Heart right ventricle (tissue), 16 donors: ENCODE results near the gene MIF. TPM values are rescaled to one million over a fixed set of nuclear protein-coding genes. Genes with fewer than 3 reads are reported as not detected.

Source experiments
- ATAC-seq, 8 donors: fragments of 200-7000 bp; cut with Tn5 transposase; one replicate each; pipeline ENCODE4 v1.9.1; 2020; ENCODE audit warnings: mild to moderate bottlenecking in 8 of 8, moderate library complexity in 8 of 8, moderate number of reproducible peaks in 1 of 8
- DNase-seq, 2 donors: peaks; one replicate each; pipeline ENCODE4 v3.0.0-alpha.2; 2020
- H3K27ac ChIP-seq, 10 donors: fragments of 200-600 bp; sonication (generic) in 2 of 10; one replicate each; pipeline versions ENCODE4 v1.5.0 to v1.8.0; 2020 to 2022; ENCODE audit warnings: mild to moderate bottlenecking in 3 of 10
- H3K27me3 ChIP-seq, 7 donors: fragments of 200-600 bp; one replicate each; pipeline ENCODE4 v1.8.0; 2021 to 2022; ENCODE audit warnings: mild to moderate bottlenecking in 2 of 7
- H3K36me3 ChIP-seq, 9 donors: fragments of 200-600 bp; sonication (generic) in 1 of 9; one replicate each; pipeline versions ENCODE4 v1.5.0 to v1.8.0; 2020 to 2022; ENCODE audit warnings: mild to moderate bottlenecking in 2 of 9
- H3K4me1 ChIP-seq, 9 donors: fragments of 200-600 bp; sonication (generic) in 1 of 9; one replicate each; pipeline versions ENCODE4 v1.5.0 to v1.8.0; 2020 to 2022; ENCODE audit warnings: mild to moderate bottlenecking in 4 of 9
- H3K4me3 ChIP-seq, 10 donors: fragments of 200-600 bp; sonication (generic) in 2 of 10; one replicate each; pipeline versions ENCODE4 v1.5.0 to v1.8.0; 2020 to 2022; ENCODE audit warnings: mild to moderate bottlenecking in 7 of 10, moderate library complexity in 2 of 10
- H3K9me3 ChIP-seq, 11 donors: fragments of 200-600 bp in 10 of 11; sonication (generic) in 2 of 11; one replicate each; pipeline versions ENCODE4 v1.5.0 to v1.8.0; 2013 to 2022; ENCODE audit warnings: mild to moderate bottlenecking in 2 of 11, control low read depth in 1 of 11, moderate library complexity in 1 of 11
- WGBS, 2 donors: extraction: QIAGEN DNeasy Blood & Tissue Kit; methylation state at CpG; one replicate each; pipeline ENCODE4 v1.1.7; 2013; ENCODE audit warnings: inconsistent platforms in 1 of 2; 5-methylcytosine and 5-hydroxymethylcytosine counted together
- intact Hi-C, 10 donors: fragments of 100-400 bp; cut with DNase I; formaldehyde crosslinking; loops; one replicate each; pipeline versions ENCODE4 v1.11.1 to v1.14.2; 2022
- polyA plus RNA-seq, 2 donors: library from polyadenylated mRNA; stranded (reverse); fragments of 200-250 nt; gene quantifications; one replicate each; pipeline ENCODE4 v1.2.3, GENCODE V29; 2013
- total RNA-seq, 10 donors: library from RNA; stranded (reverse); fragmentation: NEBNext Ultra II Directional in 3 of 10; extraction: Animal tissue kit (Norgen Biotek cat#: 25700) in 3 of 10; gene quantifications; one replicate each; pipeline versions ENCODE4 v1.2.1 to v1.2.4, GENCODE V29; 2021 to 2023
- TF ChIP-seq, protein P1 (sequence below), 9 donors: fragments of 200-600 bp; sonication (generic) in 2 of 9; IDR thresholded peaks; one replicate each; pipeline versions ENCODE4 v1.5.0 to v1.8.0; 2021 to 2022; ENCODE audit warnings: antibody characterized with exemption in 9 of 9, mild to moderate bottlenecking in 5 of 9, moderate library complexity in 1 of 9
- donor health status: Arrhythmogenic right ventricular cardiomyopathy.
- donor health status: ischemic (EF 13 %, LVEDD 7.1; RV severe dilation, severe dysfunction).
- donor health status: healthy with polysubstance abuse.
- donor health status: DM: no; HTN: yes; CAD: no.
- donor health status: DM: no; HTN: no; CAD: no.
- donor health status: ischemic (EF 25% LVEDD 6.9; RV normal size, moderate dysfunction).
- donor health status: ischemic (EF 25% LVEDD 5.7; RV mildly dilated, moderate dysfunction).
- donor health status: healthy.
- donor health status: DM: yes; HTN: yes; CAD: no.
- donor health status: Ischemic cardiomyopathy.
- donor health status: ischemic (EF 35%, LVEDD 5.7; RV mildly dilated, moderate dysfunction).
- donor health status: nonischemic (EF 11% LVEDD 7.7; RV severe dilation, severe dysfunction).
- donor health status: DM: yes; HTN: yes; CAD: no.
- donor health status: PGD.
- donor health status: ischemic (EF 29% LVEDD 5.4; RV normal size, mild dysfunction).
- donor health status: nonischemic (EF 23%, LVEDD 6.1; RV moderate dilation, normal function).

Gene MIF
- total and polyA plus RNA-seq, 12 donors: 135 to 634 (median 228) TPM

DNA sequence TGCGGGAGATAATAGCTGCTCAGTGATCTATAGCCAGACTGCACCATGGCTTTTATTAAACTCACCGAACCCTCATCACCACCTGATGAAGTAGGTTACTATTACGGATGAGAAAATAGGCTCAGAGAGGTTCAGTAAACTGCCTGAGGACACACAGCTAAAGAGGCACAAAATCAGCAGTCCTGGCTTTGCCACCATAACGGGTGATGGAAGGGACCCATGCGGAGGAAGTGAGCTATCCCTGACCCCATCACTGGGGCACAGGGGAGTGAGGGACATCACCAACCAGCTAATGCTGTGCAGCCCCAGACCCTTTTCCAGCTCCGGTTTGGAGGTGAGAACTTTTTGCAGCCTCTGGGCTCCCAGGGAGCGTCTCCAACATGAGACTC, 48.1 kb upstream of the MIF start:
- TF ChIP-seq, protein P1, sequence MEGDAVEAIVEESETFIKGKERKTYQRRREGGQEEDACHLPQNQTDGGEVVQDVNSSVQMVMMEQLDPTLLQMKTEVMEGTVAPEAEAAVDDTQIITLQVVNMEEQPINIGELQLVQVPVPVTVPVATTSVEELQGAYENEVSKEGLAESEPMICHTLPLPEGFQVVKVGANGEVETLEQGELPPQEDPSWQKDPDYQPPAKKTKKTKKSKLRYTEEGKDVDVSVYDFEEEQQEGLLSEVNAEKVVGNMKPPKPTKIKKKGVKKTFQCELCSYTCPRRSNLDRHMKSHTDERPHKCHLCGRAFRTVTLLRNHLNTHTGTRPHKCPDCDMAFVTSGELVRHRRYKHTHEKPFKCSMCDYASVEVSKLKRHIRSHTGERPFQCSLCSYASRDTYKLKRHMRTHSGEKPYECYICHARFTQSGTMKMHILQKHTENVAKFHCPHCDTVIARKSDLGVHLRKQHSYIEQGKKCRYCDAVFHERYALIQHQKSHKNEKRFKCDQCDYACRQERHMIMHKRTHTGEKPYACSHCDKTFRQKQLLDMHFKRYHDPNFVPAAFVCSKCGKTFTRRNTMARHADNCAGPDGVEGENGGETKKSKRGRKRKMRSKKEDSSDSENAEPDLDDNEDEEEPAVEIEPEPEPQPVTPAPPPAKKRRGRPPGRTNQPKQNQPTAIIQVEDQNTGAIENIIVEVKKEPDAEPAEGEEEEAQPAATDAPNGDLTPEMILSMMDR (IDR thresholded peaks at IDR 0.05): no peak
- ATAC-seq: peak in 1 of 8 donors; percentile 0
- no peaks in the 10 kb centered on the region for H3K36me3 ChIP-seq
- WGBS, 2 donors: 57% methylated on average over 7 of the region's 7 CpGs
- no peak for DNase-seq
- peaks cover 23 to 61% (median 43%) of the 10 kb centered on the region in 9 donors for H3K4me1 ChIP-seq
- H3K27ac ChIP-seq: peak overlapping the region; percentile 44 to 84 (median 75)
- intact Hi-C loops: loop anchor here (5.0 to 10.0 kb wide), 6 partner anchors 74 to 309 kb away; partner anchors contain the start of genes CHCHD10 (in 7 of the 10), DRICH1 (in 1 of the 10) and MMP11 (in 1 of the 10)
- H3K27me3 ChIP-seq: peaks cover 0 to 9% (median 0%) of the 10 kb centered on the region in 7 donors
- H3K4me3 ChIP-seq: no peak overlapping the region
- H3K9me3 ChIP-seq: no peaks in the 10 kb centered on the region

DNA sequence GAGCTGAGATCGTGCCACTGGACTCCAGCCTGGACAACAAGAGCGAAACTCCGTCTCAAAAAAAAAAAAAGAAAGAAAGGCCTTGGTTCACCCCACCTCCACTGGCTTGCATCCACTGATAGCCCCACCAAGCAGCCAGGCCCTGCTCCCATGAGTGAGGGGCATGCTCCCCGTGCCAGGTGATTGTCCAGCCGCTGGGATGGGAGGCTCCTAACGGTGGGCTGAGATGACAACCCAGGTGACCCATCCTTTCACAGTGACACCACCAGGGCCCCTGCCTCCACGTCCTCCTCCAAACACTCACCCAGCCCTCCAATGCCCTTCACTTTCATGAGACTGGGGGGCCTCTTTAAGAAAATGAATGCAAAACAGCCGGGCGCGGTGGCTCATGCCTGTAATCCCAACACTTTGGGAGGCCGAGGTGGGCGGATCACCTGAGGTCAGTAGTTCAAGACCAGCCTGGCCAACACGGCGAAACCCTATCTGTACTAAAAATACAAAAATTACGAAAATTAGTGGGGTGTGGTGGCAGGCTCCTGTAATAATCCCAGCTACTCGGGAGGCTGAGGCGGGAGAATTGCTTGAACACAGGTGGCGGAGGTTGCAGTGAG, 46.8 kb upstream of the MIF start:
- TF ChIP-seq, protein P1 (IDR thresholded peaks at IDR 0.05): no peak
- Histone ChIP-seq H3K27ac (peak overlapping the region in 5 of 10 donors; percentile 68 to 84 (median 73)), H3K9me3 (no peaks in the 10 kb centered on the region), H3K4me1 (peaks cover 21 to 61% (median 43%) of the 10 kb centered on the region in 9 donors), H3K4me3 (no peak overlapping the region), H3K27me3 (peaks cover 0 to 9% (median 0%) of the 10 kb centered on the region in 7 donors), H3K36me3 (no peaks in the 10 kb centered on the region)
- ATAC-seq: no peak
- 90 to 93% methylated on average over 18 of the region's 18 CpGs for WGBS, 2 donors
- DNase-seq: no peak
- intact Hi-C loops: loop anchor here (5.0 to 10.0 kb wide), 6 partner anchors 75 to 310 kb away; partner anchors contain the start of genes CHCHD10 (in 7 of the 10), DRICH1 (in 1 of the 10) and MMP11 (in 1 of the 10)

GRCh38 chr22:23847991-23848864, 46.0 kb upstream of the MIF start:
- Histone ChIP-seq H3K4me3 (no peak overlapping the region), H3K27ac (no peak overlapping the region), H3K4me1 (peaks cover 21 to 61% (median 43%) of the 10 kb centered on the region in 9 donors), H3K9me3 (no peaks in the 10 kb centered on the region), H3K27me3 (peaks cover 0 to 9% (median 0%) of the 10 kb centered on the region in 7 donors), H3K36me3 (no peaks in the 10 kb centered on the region)
- 81 to 82% methylated on average over 24 of the region's 24 CpGs for WGBS, 2 donors
- ATAC-seq: no peak
- intact Hi-C loops: loop anchor here (2.0 to 10.0 kb wide), 7 partner anchors 76 to 311 kb away; partner anchors contain the start of genes CHCHD10 (in 7 of the 10), DRICH1 (in 1 of the 10) and MMP11 (in 1 of the 10)
- no peak for DNase-seq
- TF ChIP-seq, protein P1 (IDR thresholded peaks at IDR 0.05): no peak
